ENCODE data around the gene CYB5A. TPM values are rescaled to one million over a fixed set of nuclear protein-coding genes. Genes with fewer than 3 reads are reported as not detected.

Gene CYB5A
- total and polyA plus RNA-seq, 2 of the 8 experiments (the other 6 are each of a cell fraction or from before 2014, with no cell fraction given): 154 to 195 TPM

DNA sequence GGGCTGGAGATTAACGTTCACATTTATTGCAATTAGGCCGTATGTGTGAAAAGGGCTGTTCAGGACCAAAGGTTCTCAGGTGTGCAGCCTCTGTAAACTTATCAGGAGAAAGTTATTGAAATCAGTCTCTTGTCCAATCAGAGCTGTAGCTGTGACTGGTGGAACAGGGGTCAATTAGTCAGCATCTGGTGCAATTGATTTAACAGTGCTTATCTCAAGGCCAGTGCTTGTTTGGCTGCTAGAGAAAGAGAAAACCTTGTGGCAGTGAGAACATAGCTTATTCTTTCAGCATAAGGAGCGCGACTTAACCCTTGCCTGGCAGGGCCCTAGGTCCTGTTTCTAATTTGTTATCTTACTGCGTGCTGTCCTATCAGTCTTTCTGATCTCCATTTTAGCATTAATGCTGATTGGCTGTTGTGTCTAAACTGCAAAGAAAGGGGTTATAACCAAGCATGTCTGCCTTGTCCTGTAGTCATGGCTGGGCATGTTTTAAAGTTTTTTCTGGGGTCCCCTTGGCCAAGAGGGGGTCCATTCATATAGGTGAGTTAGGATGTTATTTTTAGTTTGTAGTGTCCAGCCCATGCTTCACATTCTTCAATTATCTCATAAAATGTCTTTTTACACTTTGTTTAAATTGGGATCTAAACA, 66.4 kb downstream of the CYB5A start:
- Histone ChIP-seq H3K23me2 (ENCODE audit: low read depth, low read length) (no peaks in the 10 kb centered on the region), H3K23ac (ENCODE audit: insufficient read length) (no peak overlapping the region), H3K27ac (ENCODE audit: low read depth, low read length) (no peak overlapping the region), H2BK5ac (ENCODE audit: low read depth, low read length) (no peak overlapping the region), H3K79me1 (ENCODE audit: low read depth, low read length) (no peaks in the 10 kb centered on the region), H3K56ac (replicated peaks; ENCODE audit: insufficient read length, low read depth, low read length) (no peak overlapping the region), H3K79me2 (ENCODE audit: control insufficient read depth in 1 of 2, insufficient read depth in 2 of 2, low read length in 2 of 2) (no peaks in the 10 kb centered on the region), H3K27me3 (replicated peaks in 1 of 4; ENCODE audit: control insufficient read depth in 3 of 4, extremely low read depth in 1 of 4, insufficient read depth in 3 of 4, low read length in 3 of 4) (no peaks in the 10 kb centered on the region), H3K4ac (replicated peaks; ENCODE audit: insufficient read length, low read depth, low read length) (no peak overlapping the region), H3K4me3 (ENCODE audit: extremely low read depth in 1 of 4, insufficient read depth in 2 of 4, low read depth in 3 of 4, low read length in 4 of 4) (no peak overlapping the region), H2AFZ (ENCODE audit: low read length) (no peak overlapping the region), H2BK20ac (ENCODE audit: low read length) (no peak overlapping the region), H3K9ac (replicated peaks in 1 of 4; ENCODE audit: extremely low read depth in 1 of 4, low read depth in 3 of 4, low read length in 3 of 4) (no peak overlapping the region), H4K5ac (ENCODE audit: insufficient read length, low read depth, low read length) (no peak overlapping the region), H2BK12ac (ENCODE audit: low read depth, low read length) (no peak overlapping the region), H3K9me3 (ENCODE audit: insufficient read depth in 2 of 2, low read depth in 1 of 2, low read length in 1 of 2) (no peaks in the 10 kb centered on the region), H3K36me3 (ENCODE audit: control insufficient read depth in 2 of 4, insufficient read depth in 4 of 4, low read length in 3 of 4) (no peaks in the 10 kb centered on the region), H3K14ac (ENCODE audit: insufficient read length) (no peak overlapping the region), H2BK15ac (ENCODE audit: low read length) (no peak overlapping the region), H4K20me1 (replicated peaks in 1 of 2; ENCODE audit: control insufficient read depth in 1 of 2, insufficient read depth in 2 of 2, low read length in 2 of 2) (no peaks in the 10 kb centered on the region), H3K4me1 (replicated peaks in 1 of 4; ENCODE audit: control insufficient read depth in 3 of 4, insufficient read depth in 4 of 4, low read length in 3 of 4) (no peaks in the 10 kb centered on the region), H3K18ac (ENCODE audit: extremely low read depth, low read length) (no peak overlapping the region), H3K4me2 (ENCODE audit: insufficient read depth in 1 of 2, low read depth in 2 of 2, low read length in 2 of 2) (no peak overlapping the region), H4K8ac (ENCODE audit: extremely low read depth, insufficient read depth, low read length) (no peak overlapping the region), H2BK120ac (replicated peaks; ENCODE audit: low read depth, low read length) (no peak overlapping the region), H4K91ac (replicated peaks; ENCODE audit: insufficient read length, low read length) (no peak overlapping the region), H2AK5ac (ENCODE audit: low read depth, low read length) (no peak overlapping the region)
- WGBS, 2 experiments (ENCODE audit: extremely low coverage in 1 of 2, insufficient coverage in 1 of 2, insufficient read length in 1 of 2, insufficient replicate concordance in 2 of 2, low coverage in 1 of 2, low lambda C conversion rate in 2 of 2, missing lambda C conversion rate in 1 of 2): 92% methylated on average over 5 of the region's 5 CpGs; no CpG with 5 or more reads in 1 of the 2 experiments
- no peak for DNase-seq (ENCODE audit: low read depth in 1 of 2, low spot score in 2 of 2)
- CTCF ChIA-PET (ENCODE audit: partially characterized antibody): interaction anchor here (0.7 to 2.7 kb wide), 3 partner anchors 28 to 78 kb away, joined by 3 to 6 read pairs (median 4); no protein-coding TSS in a partner anchor
- TF ChIP-seq SP2 (IDR thresholded peaks at IDR 0.05; ENCODE audit: low read length) (no peak), CBX8 (IDR thresholded peaks at IDR 0.05; ENCODE audit: borderline replicate concordance, low read depth, low read length) (no peak), HDAC6 (IDR thresholded peaks at IDR 0.05; ENCODE audit: low read depth, low read length) (no peak), CHD2 (IDR thresholded peaks at IDR 0.05; ENCODE audit: low read length) (no peak)
- TF ChIP-seq, protein P1, sequence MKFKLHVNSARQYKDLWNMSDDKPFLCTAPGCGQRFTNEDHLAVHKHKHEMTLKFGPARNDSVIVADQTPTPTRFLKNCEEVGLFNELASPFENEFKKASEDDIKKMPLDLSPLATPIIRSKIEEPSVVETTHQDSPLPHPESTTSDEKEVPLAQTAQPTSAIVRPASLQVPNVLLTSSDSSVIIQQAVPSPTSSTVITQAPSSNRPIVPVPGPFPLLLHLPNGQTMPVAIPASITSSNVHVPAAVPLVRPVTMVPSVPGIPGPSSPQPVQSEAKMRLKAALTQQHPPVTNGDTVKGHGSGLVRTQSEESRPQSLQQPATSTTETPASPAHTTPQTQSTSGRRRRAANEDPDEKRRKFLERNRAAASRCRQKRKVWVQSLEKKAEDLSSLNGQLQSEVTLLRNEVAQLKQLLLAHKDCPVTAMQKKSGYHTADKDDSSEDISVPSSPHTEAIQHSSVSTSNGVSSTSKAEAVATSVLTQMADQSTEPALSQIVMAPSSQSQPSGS (IDR thresholded peaks at IDR 0.05; ENCODE audit: low read length): no peak
- TF ChIP-seq, protein P2, sequence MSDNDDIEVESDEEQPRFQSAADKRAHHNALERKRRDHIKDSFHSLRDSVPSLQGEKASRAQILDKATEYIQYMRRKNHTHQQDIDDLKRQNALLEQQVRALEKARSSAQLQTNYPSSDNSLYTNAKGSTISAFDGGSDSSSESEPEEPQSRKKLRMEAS (IDR thresholded peaks at IDR 0.05): no peak
- FAIRE-seq: no peak
- POLR2A ChIA-PET (ENCODE audit: partially characterized antibody): no interaction called here

All from H1 (cell line).